GM12873 (cell line): ENCODE data around the gene PSMA3.
A peak's percentile ranks its signal among the peaks of the same experiment; 100 is the strongest.

ENCODE experiments used
- CTCF ChIP-seq: IDR thresholded peaks from 2 replicates; pipeline ENCODE4 v1.5.1; 2012; ENCODE audit warnings: low read depth, mild to moderate bottlenecking, moderate library complexity, low read length, control low read depth; ENCODE audit not compliant: insufficient read depth; ENCODE audit errors: missing control alignments

The PSMA3 gene

DNA sequence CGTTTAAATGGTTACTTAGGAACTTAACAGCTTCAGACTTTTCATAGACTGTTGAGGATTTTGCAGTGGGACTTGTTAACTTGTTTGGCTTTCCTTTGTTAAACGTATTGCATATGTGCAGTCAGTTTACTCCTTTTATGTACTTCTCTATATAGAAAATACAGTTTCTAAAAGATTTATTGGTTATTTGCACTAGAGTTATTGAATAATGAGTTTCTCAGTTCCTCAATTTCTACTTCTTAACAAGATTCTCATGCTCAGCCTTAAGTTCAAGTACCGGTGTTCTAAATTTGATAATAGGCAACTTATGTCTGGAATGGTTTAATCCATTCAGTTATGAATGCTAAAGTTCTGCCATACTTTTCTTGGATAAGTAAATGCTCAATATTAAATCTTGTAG is 919 bp downstream of the PSMA3 start:
- no peak for TF ChIP-seq CTCF

DNA sequence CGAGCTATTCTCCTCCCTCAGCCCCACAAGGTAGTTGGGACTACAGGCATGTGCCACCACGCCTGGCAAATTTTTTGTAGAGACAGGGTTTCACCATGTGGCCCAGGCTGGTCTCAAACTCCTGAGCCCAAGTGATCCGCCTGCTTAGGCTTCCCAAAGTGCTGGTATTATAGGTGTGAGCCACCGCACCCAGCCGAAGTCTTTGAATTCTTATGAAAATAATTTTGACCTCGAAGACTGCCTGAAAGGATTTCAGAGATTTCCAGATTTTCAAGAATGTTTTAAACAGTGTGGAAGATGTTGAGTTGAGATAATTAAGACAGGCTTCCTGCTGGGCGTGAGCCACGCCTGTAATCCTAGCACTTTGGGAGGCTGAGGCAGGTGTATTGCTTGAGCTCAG is 5.0 kb downstream of the PSMA3 start:
- TF ChIP-seq CTCF = no peak

- no peak for TF ChIP-seq CTCF
Measured at GRCh38 chr14:58258156-58258555, 13.5 kb downstream of the PSMA3 start.

DNA sequence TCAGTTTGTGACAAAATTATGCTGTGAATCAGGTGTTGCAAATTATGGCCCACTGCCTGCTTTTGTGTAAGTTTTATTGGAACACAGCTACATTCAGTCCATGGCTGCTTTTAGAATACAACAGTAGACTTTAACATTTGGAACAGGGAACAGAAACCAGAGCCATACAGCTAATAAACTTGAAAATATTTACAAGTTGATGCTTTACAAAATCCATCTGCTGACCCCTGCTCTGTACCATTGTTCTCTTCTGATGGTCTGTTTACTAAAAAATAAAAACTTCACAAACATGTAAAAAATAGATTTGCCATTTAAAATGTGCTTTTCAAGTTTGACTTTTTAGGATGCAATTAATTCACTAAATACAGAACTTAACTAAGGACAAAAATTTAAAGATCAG is 20.8 kb downstream of the PSMA3 start:
- no peak for TF ChIP-seq CTCF

DNA sequence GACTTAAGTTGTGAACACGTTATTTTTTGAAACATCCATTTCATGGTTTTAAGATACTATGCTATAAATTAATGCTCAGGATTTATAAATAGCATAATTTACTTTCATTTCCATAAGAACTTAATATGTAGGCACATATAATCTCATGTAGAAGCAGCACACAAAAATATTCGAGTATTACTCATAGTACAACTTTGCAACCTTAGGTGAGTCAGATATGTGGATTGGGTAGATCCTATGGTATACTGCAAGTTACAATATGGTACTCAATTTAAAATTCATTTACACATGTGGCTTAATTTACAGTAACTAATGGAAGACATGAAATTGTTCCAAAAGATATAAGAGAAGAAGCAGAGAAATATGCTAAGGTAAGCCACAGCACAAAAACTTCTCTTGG is 26.0 kb downstream of the PSMA3 start:
- TF ChIP-seq CTCF = no peak

- TF ChIP-seq CTCF = peak; percentile 25
Measured at GRCh38 chr14:58272588-58273372, 28.1 kb downstream of the PSMA3 start.

DNA sequence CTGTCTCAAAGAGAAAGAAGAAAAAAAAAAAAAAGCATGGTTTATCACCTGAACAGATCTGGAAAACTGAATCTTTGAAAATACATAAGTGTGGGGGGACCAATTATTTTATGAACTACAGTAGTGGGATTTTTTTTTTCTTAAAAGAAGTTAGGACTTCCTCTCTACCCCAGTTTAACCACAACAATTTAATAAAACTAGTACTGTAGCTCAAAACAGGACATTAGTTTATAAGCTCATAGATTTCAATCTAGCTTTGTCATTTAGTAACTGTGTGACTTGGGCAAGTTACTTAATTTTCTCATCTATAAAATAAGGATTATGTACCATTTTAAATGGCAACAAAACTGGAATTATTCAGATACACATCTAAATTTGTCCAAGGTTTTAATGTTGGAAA is 30.2 kb downstream of the PSMA3 start:
- no peak for TF ChIP-seq CTCF
